ENCODE results near the gene SMIM44. TPM values are rescaled to one million over a fixed set of nuclear protein-coding genes. Genes with fewer than 3 reads are reported as not detected.
"Not testable (repeated sequence)": the region's sequence is repeated elsewhere in the genome, so short reads cannot be mapped to it uniquely, and the experiment has no call there.

The SMIM44 gene
- total and polyA plus RNA-seq, 8 donors, result not detected

DNA sequence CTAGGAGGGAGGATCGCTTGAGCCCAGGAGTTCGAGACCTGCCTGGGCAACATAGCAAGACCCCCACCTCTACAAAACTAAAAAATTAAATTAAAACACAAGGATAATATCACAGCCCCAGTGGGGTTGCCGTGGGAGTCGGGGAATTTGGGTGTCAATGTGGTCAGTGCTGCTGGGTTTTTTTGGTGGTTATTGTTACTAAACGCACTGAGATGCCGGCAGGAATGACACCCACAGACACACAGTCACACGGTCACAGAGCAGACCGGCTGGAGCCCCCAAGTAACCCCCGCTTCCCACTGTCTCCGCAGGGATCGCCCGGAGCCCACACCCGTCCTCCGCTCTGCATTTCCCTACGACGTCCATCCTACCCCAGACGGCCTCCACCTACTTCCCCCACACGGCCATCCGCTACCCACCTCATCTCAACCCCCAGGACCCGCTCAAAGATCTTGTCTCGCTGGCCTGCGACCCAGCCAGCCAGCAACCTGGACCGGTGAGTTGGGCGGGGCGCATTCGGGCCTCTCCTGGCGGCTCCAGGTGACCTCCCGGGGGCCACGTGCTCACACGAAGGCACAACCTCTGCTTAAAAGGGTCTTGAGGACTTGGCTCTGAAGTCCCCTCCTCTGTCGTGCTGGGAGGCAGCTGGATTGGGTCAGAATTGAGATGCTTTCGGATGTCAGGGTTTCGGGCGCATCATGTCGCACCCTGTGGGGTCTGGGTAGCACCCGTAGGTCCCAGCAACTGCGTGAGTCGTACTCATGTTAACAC lies 30.9 kb downstream of the SMIM44 start:
- TF ChIP-seq, protein P1, sequence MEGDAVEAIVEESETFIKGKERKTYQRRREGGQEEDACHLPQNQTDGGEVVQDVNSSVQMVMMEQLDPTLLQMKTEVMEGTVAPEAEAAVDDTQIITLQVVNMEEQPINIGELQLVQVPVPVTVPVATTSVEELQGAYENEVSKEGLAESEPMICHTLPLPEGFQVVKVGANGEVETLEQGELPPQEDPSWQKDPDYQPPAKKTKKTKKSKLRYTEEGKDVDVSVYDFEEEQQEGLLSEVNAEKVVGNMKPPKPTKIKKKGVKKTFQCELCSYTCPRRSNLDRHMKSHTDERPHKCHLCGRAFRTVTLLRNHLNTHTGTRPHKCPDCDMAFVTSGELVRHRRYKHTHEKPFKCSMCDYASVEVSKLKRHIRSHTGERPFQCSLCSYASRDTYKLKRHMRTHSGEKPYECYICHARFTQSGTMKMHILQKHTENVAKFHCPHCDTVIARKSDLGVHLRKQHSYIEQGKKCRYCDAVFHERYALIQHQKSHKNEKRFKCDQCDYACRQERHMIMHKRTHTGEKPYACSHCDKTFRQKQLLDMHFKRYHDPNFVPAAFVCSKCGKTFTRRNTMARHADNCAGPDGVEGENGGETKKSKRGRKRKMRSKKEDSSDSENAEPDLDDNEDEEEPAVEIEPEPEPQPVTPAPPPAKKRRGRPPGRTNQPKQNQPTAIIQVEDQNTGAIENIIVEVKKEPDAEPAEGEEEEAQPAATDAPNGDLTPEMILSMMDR (IDR thresholded peaks at IDR 0.05), result no peak
- Histone ChIP-seq H3K4me3 (no peak overlapping the region), H3K36me3 (peaks cover 0 to 99% of the 10 kb centered on the region in 2 donors), H3K27ac (no peak overlapping the region), H3K4me1 (peaks cover 4 to 21% of the 10 kb centered on the region in 2 donors), H3K27me3 (no peaks in the 10 kb centered on the region), H3K9me3 (no peaks in the 10 kb centered on the region)
- no peak for ATAC-seq
- DNase-seq, result no peak
- intact Hi-C loops (cut with DNase I), result no loop called here

DNA sequence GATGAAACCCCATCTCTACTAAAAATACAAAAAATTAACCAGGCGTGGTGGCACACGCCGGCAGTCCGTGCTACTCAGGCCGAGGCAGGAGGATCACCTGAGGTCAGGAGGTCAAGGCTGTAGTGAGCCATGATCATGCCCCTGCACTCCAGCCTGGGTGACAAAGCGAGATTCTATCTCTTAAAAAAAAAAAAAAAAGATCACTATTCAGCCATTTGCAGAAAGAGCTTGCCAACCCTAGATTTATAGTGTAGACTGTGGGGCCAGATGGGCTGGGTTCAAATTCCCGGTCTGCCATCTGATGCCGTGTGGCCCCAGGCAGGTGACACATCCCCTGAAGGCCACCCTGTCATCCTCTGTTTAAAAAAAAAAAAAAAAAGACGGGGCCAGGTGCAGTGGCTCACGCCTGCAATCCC lies 31.8 kb downstream of the SMIM44 start:
- no peaks in the 10 kb centered on the region for H3K27me3 ChIP-seq
- DNase-seq (no peak), ATAC-seq (no peak)
- peaks cover 0 to 98% of the 10 kb centered on the region in 2 donors for H3K36me3 ChIP-seq
- intact Hi-C loops (cut with DNase I), result no loop called here
- H3K4me3 ChIP-seq, result no peak overlapping the region
- H3K27ac ChIP-seq, result peak overlapping the region; percentile 59 to 93
- H3K9me3 ChIP-seq, result no peaks in the 10 kb centered on the region
- peaks cover 0 to 19% of the 10 kb centered on the region in 2 donors for H3K4me1 ChIP-seq
- TF ChIP-seq, protein P1 (IDR thresholded peaks at IDR 0.05), result no peak

DNA sequence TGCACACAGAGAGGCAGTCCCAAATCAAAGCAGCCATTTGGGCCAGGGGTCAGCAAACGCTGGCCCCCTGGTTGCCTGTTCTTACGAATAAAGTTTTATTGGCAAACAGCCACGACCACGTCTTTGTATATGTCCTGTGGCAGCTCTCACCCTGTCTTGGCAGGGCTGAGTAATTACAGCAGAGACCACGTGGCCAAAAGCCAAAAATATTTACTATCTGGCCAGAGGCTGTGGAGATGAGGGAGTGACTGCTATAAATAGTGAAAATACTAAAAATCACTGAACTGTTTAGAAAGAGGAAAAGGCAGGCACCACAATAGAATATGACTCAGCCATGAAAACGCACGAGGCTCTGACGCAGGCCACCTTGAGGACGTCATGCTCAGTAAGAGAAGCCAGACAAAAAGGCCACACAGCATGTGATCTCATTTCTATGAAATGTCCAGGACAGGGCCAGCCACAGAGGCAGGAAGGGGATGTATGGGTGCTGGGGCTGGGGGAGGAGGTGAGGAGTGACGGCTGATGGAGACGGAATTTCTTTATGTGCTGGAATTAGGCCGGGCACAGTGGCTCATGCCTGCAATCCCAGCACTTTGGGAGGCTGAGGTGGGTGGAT lies 32.3 kb downstream of the SMIM44 start:
- H3K4me1 ChIP-seq, result peaks cover 0 to 25% of the 10 kb centered on the region in 2 donors
- peak in 2 of 4 donors; percentile 69 to 82 for DNase-seq
- TF ChIP-seq, protein P1 (IDR thresholded peaks at IDR 0.05), result no peak
- ATAC-seq, result peak; percentile 86
- no peaks in the 10 kb centered on the region for H3K27me3 ChIP-seq
- intact Hi-C loops (cut with DNase I), result no loop called here
- no peaks in the 10 kb centered on the region for H3K9me3 ChIP-seq
- peak overlapping the region; percentile 59 to 93 for H3K27ac ChIP-seq
- no peak overlapping the region for H3K4me3 ChIP-seq
- peaks cover 0 to 98% of the 10 kb centered on the region in 2 donors for H3K36me3 ChIP-seq

DNA sequence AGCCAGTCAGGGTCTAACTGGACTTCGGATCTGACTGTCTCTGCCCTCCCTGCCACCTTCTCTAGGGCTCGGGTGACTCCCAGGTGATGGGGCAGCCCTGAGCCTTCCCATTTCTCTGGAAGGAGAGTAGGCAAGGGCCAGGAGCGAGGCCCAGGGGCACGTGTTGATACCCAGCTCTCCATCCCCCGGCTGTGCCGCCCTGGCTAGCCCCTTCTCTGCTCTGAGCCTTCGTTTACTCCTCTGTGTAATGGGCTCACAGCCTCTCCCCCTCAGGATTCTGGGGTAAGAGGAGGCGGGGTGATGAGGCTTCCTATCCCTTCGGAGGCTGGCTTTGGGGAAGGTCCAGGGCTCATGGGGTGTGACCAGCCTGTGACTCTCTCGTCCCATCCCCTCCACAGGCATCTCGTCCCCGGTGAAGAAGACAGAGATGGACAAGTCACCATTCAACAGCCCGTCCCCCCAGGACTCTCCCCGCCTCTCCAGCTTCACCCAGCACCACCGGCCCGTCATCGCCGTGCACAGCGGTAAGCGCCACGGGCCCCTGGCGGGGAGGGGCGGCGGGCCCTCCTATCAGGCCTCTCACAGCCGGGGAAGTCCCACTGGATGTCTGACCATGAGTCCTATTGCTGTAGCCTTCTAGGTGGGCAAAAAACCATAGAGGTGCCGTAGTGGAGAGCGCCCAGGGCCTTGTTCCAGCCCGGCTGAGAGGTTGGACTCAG lies 34.5 kb downstream of the SMIM44 start:
- Histone ChIP-seq H3K9me3 (no peaks in the 10 kb centered on the region), H3K27ac (no peak overlapping the region), H3K27me3 (no peaks in the 10 kb centered on the region), H3K4me3 (no peak overlapping the region), H3K4me1 (peaks cover 0 to 42% of the 10 kb centered on the region in 2 donors), H3K36me3 (peaks cover 0 to 95% of the 10 kb centered on the region in 2 donors)
- ATAC-seq, result no peak
- DNase-seq, result no peak
- intact Hi-C loops (cut with DNase I), result no loop called here
- TF ChIP-seq, protein P1 (IDR thresholded peaks at IDR 0.05), result no peak

DNA sequence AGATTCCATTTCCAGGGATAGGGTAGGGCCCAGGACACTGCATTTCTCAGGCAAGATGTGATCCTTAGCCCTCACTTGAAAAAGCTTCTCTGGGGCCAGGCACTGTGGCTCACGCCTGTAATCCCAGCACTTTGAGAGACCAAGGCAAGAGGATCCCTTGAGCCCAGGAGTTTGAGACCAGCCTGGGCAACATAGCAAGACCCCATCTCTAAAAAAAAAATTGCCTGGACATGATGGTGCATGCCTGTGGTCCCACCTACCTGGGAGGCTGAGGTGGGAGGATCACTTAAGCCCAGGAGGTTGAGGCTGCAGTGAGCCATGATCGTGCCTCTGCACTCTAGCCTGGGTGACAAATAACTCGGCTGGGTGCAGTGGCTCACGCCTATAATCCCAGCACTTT lies 36.6 kb downstream of the SMIM44 start:
- H3K36me3 ChIP-seq, result peaks cover 0 to 95% of the 10 kb centered on the region in 2 donors

More for the DNA sequence above, 36.6 kb downstream of the SMIM44 start:
- ATAC-seq; H3K27me3 ChIP-seq; intact Hi-C loops (cut with DNase I); H3K9me3 ChIP-seq; H3K4me3 ChIP-seq; DNase-seq: not testable (repeated sequence)
- peaks cover 0 to 61% of the 10 kb centered on the region in 2 donors for H3K4me1 ChIP-seq
- H3K27ac ChIP-seq, result peak overlapping the region in 1 of 2 donors; percentile 50
